ENCODE measurements around the gene PAWR. TPM values are rescaled to one million over a fixed set of nuclear protein-coding genes. Genes with fewer than 3 reads are reported as not detected.

PAWR gene
- total RNA-seq, 4 donors from 2014 or later = 44.3 to 67.3 (median 48.5) TPM

GRCh38 chr12:79717006-79717405 is 26.2 kb upstream of the PAWR start:
- WGBS, 2 donors = 91 to 93% methylated on average over 4 of the region's 4 CpGs
- H3K4me1 ChIP-seq = no peaks in the 10 kb centered on the region

GRCh38 chr12:79715308-79715707 is 24.5 kb upstream of the PAWR start:
- Histone ChIP-seq H3K27me3 (peaks cover 0 to 8% (median 0%) of the 10 kb centered on the region in 4 donors), H3K4me3 (no peak overlapping the region), H3K9me3 (no peaks in the 10 kb centered on the region), H3K4me1 (no peaks in the 10 kb centered on the region), H3K36me3 (no peaks in the 10 kb centered on the region), H3K27ac (no peak overlapping the region)
- TF ChIP-seq POLR2A (IDR thresholded peaks at IDR 0.05) (no peak), CTCF (IDR thresholded peaks at IDR 0.05) (no peak)
- WGBS, 2 donors = 76 to 88% methylated on average over 3 of the region's 3 CpGs
- no peak for DNase-seq
- intact Hi-C loops (cut with DNase I) = no loop called here

More at GRCh38 chr12:79717006-79717405, 26.2 kb upstream of the PAWR start:
- intact Hi-C loops (cut with DNase I) = no loop called here
- no peak overlapping the region for H3K27ac ChIP-seq
- no peaks in the 10 kb centered on the region for H3K36me3 ChIP-seq
- no peak for TF ChIP-seq CTCF (IDR thresholded peaks at IDR 0.05)
- no peak for TF ChIP-seq POLR2A (IDR thresholded peaks at IDR 0.05)
- no peak overlapping the region for H3K4me3 ChIP-seq
- H3K27me3 ChIP-seq = no peaks in the 10 kb centered on the region
- H3K9me3 ChIP-seq = no peaks in the 10 kb centered on the region
- DNase-seq = no peak

- no peak for DNase-seq
- 80% methylated on average over 2 of the region's 50 CpGs; no CpG with 5 or more reads in 1 of the 2 donors for WGBS, 2 donors
- Histone ChIP-seq H3K4me1 (no peaks in the 10 kb centered on the region), H3K9me3 (no peaks in the 10 kb centered on the region), H3K27me3 (peaks cover 0 to 8% (median 0%) of the 10 kb centered on the region in 4 donors), H3K36me3 (no peaks in the 10 kb centered on the region), H3K27ac (no peak overlapping the region), H3K4me3 (no peak overlapping the region)
- no peak for TF ChIP-seq CTCF (IDR thresholded peaks at IDR 0.05)
- no peak for TF ChIP-seq POLR2A (IDR thresholded peaks at IDR 0.05)
- intact Hi-C loops (cut with DNase I) = no loop called here
Observed at GRCh38 chr12:79710707-79711483, 20.1 kb upstream of the PAWR start.

- peaks cover 0 to 8% (median 0%) of the 10 kb centered on the region in 4 donors for H3K27me3 ChIP-seq
- intact Hi-C loops (cut with DNase I) = no loop called here
- no peak for DNase-seq
- H3K9me3 ChIP-seq = no peaks in the 10 kb centered on the region
- 83 to 87% methylated on average over 3 of the region's 3 CpGs for WGBS, 2 donors
- no peaks in the 10 kb centered on the region for H3K36me3 ChIP-seq
- H3K4me3 ChIP-seq = no peak overlapping the region
- no peaks in the 10 kb centered on the region for H3K4me1 ChIP-seq
- no peak overlapping the region for H3K27ac ChIP-seq
- TF ChIP-seq CTCF (IDR thresholded peaks at IDR 0.05) = no peak
- TF ChIP-seq POLR2A (IDR thresholded peaks at IDR 0.05) = no peak
Observed at GRCh38 chr12:79707830-79708229, 17.1 kb upstream of the PAWR start.

GRCh38 chr12:79706676-79707075 is 15.9 kb upstream of the PAWR start:
- TF ChIP-seq CTCF (IDR thresholded peaks at IDR 0.05) (no peak), POLR2A (IDR thresholded peaks at IDR 0.05) (no peak)
- intact Hi-C loops (cut with DNase I) = no loop called here
- H3K4me1 ChIP-seq = no peaks in the 10 kb centered on the region
- H3K27me3 ChIP-seq = peaks cover 0 to 8% (median 0%) of the 10 kb centered on the region in 4 donors
- no peak overlapping the region for H3K27ac ChIP-seq
- no peak overlapping the region for H3K4me3 ChIP-seq
- WGBS, 2 donors = 42 to 47% methylated on average over 3 of the region's 3 CpGs
- H3K9me3 ChIP-seq = no peaks in the 10 kb centered on the region
- no peaks in the 10 kb centered on the region for H3K36me3 ChIP-seq
- DNase-seq = no peak
